AG09319 (cell line): ENCODE measurements around the gene MGAT4A.

Experiments used
- DNase-seq: peaks from one replicate; pipeline ENCODE4 v3.0.0-alpha.2; 2010; ENCODE audit warnings: low read depth; ENCODE audit errors: extremely low read depth
- CTCF ChIP-seq: IDR thresholded peaks from 2 replicates; pipeline ENCODE4 v1.5.1; 2011; ENCODE audit warnings: low read depth, mild to moderate bottlenecking, inconsistent platforms, low read length, moderate library complexity

The MGAT4A gene

GRCh38 chr2:98614024-98614739 is 116.8 kb downstream of the MGAT4A start:
- no peak for DNase-seq

DNA sequence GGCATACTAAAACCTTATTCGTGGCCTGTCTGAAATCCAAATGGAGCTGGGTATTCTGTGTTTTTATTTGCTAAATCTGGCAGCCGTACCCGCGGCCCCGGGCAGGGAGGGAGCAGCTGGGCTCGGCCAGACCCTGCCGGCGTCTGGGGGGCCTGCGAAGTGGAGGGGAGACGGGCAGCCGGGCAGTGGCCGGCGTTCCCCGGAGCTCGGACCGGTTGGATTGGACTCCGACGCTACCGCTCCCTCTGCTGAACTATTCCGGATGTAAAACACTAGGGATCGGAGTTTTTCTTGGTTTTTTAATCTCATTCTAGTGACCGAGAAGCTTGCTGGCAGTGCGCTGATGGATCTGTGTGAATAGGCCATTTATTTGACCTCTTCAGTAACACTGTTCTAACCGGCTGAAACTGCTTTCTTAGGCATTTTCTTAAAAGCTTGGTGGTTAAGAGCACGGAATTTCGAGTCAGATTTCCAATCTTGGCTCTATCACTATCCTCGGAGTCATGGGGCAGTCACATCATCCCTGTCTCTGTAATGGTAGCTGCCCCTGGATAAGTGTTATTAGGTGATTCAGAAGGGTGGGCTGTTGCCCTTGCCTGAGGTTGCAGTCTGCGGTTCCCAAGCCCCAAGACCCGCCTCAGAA is 121.8 kb downstream of the MGAT4A start:
- TF ChIP-seq CTCF: no peak
- peak; percentile 2 for DNase-seq

More at GRCh38 chr2:98614024-98614739, 116.8 kb downstream of the MGAT4A start:
- TF ChIP-seq CTCF: no peak

- TF ChIP-seq CTCF: no peak; the same call in 1 of the 2 replicates
Measured at GRCh38 chr2:98608116-98608961, 122.6 kb downstream of the MGAT4A start, which contains the start of the genes COA5 and UNC50. Gene COA5, minus strand, starts transcription at chr2:98608512. Its CDS starts 107 bp downstream, at chr2:98608405. Gene UNC50, plus strand, starts transcription at chr2:98608589. Its CDS starts 1,171 bp downstream, at chr2:98609760.

GRCh38 chr2:98607741-98608115 is 123.2 kb downstream of the MGAT4A start:
- no peak for TF ChIP-seq CTCF
- DNase-seq: no peak

More at GRCh38 chr2:98608116-98608961, 122.6 kb downstream of the MGAT4A start, which contains the start of the genes COA5 and UNC50:
- DNase-seq: peak; percentile 76

GRCh38 chr2:98607104-98607503 is 123.8 kb downstream of the MGAT4A start:
- DNase-seq: no peak
- TF ChIP-seq CTCF: no peak

GRCh38 chr2:98606431-98606830 is 124.5 kb downstream of the MGAT4A start:
- no peak for DNase-seq
- TF ChIP-seq CTCF: no peak
